ENCODE data around the gene EDDM13.
"Not testable (repeated sequence)": the region's sequence is repeated elsewhere in the genome, so short reads cannot be mapped to it uniquely, and the experiment has no call there.

- not testable (repeated sequence) for TF ChIP-seq FOXM1 (IDR thresholded peaks at IDR 0.05; ENCODE audit: borderline replicate concordance); PKNOX1 (IDR thresholded peaks at IDR 0.05); FOXK2 (IDR thresholded peaks at IDR 0.05); BHLHE40 (IDR thresholded peaks at IDR 0.05; ENCODE audit: borderline replicate concordance); ELF4 (IDR thresholded peaks at IDR 0.05); L3MBTL2 (conservative IDR thresholded peaks at IDR 0.05); SUZ12 (IDR thresholded peaks at IDR 0.05); SP1 (IDR thresholded peaks at IDR 0.05); FOXA1 (IDR thresholded peaks at IDR 0.05); TARDBP (IDR thresholded peaks at IDR 0.05)
Observed at GRCh38 chr19:56307062-56307461, 34.5 kb downstream of the EDDM13 start.

Data from HEK293T (cell line).